GM12878 (cell line): ENCODE results near the gene CNNM1. TPM values are rescaled to one million over a fixed set of nuclear protein-coding genes. Genes with fewer than 3 reads are reported as not detected.
A peak's percentile ranks its signal among the peaks of the same experiment; 100 is the strongest.

Experiments used
- CEBPZ ChIP-seq: fragments of 150-350 bp; IDR thresholded peaks from 2 replicates; pipeline ENCODE4 v1.6.1; 2016; ENCODE audit warnings: low read depth, low read length
- CREB1 ChIP-seq: IDR thresholded peaks from 2 replicates; pipeline ENCODE4 v1.6.1; 2012; ENCODE audit warnings: low read depth, mild to moderate bottlenecking, inconsistent platforms
- E4F1 ChIP-seq: fragments of 450-650 bp; IDR thresholded peaks from 2 replicates; pipeline ENCODE4 v1.6.1; 2018; ENCODE audit warnings: borderline replicate concordance, mild to moderate bottlenecking; ENCODE audit not compliant: partially characterized antibody
- EGR1 ChIP-seq, 2 experiments: IDR thresholded peaks; 1 replicate in 1 of 2; 2 replicates in 1 of 2; pipeline ENCODE4 v1.6.1; 2011 to 2012; ENCODE audit warnings: low read depth in 2 of 2, low read length in 2 of 2, borderline replicate concordance in 1 of 2, mild to moderate bottlenecking in 1 of 2, moderate library complexity in 1 of 2
- IKZF1 ChIP-seq: fragments of 450-650 bp; conservative IDR thresholded peaks from 2 replicates; pipeline ENCODE4 v1.6.1; 2017; ENCODE audit warnings: antibody characterized with exemption, mild to moderate bottlenecking
- KLF5 ChIP-seq: fragments of 450-650 bp; IDR thresholded peaks from 2 replicates; pipeline ENCODE4 v1.6.1; 2014; ENCODE audit warnings: mild to moderate bottlenecking; ENCODE audit not compliant: partially characterized antibody
- MYB ChIP-seq: fragments of 150-350 bp; IDR thresholded peaks from 2 replicates; pipeline ENCODE4 v1.6.1; 2014; ENCODE audit warnings: mild to moderate bottlenecking, low read depth, low read length, borderline replicate concordance
- NKRF ChIP-seq: fragments of 450-650 bp; conservative IDR thresholded peaks from 2 replicates; pipeline ENCODE4 v1.6.1; 2017; ENCODE audit warnings: mild to moderate bottlenecking, moderate library complexity
- PAX8 ChIP-seq: fragments of 450-650 bp; IDR thresholded peaks from 2 replicates; pipeline ENCODE4 v1.6.1; 2017; ENCODE audit warnings: mild to moderate bottlenecking, moderate library complexity
- POLR2AphosphoS2 ChIP-seq: IDR thresholded peaks from 2 replicates; pipeline ENCODE4 v1.6.1; 2011; ENCODE audit warnings: low read depth, mild to moderate bottlenecking, low read length, improper control_type of control experiment, moderate library complexity
- SKIL ChIP-seq: fragments of 450-650 bp; IDR thresholded peaks from 2 replicates; pipeline ENCODE4 v1.6.1; 2017; ENCODE audit warnings: mild to moderate bottlenecking, low read depth, inconsistent platforms; ENCODE audit not compliant: poor library complexity, severe bottlenecking
- SREBF2 ChIP-seq: IDR thresholded peaks from 2 replicates; pipeline ENCODE4 v1.6.1; 2012; ENCODE audit warnings: mild to moderate bottlenecking, low read length
- TCF12 ChIP-seq: IDR thresholded peaks from 2 replicates; pipeline ENCODE4 v1.6.1; 2011; ENCODE audit warnings: low read depth, mild to moderate bottlenecking, low read length
- ZNF592 ChIP-seq: fragments of 450-650 bp; IDR thresholded peaks from 2 replicates; pipeline ENCODE4 v1.6.1; 2017; ENCODE audit warnings: mild to moderate bottlenecking, moderate library complexity
- polyA plus RNA-seq, 11 experiments: library from polyadenylated mRNA; depleted of rRNA in 4 of 11; unstranded in 6 of 11; stranded (reverse) in 5 of 11; fragments of >200 nt; fragmentation: Nextera tagmentation in 4 of 11; fragmentation: Illumina TruSeq in 1 of 11; extraction: Ambion mirVana in 4 of 11; extraction: Trizol in 1 of 11; gene quantifications; 1 replicate in 1 of 11; 2 replicates in 10 of 11; pipeline versions ENCODE4 v1.2.1 to v1.2.3, GENCODE V29; 2011 to 2016; ENCODE audit warnings: inconsistent platforms in 2 of 11, missing spikeins in 2 of 11, low read depth in 1 of 11
- total RNA-seq, 4 experiments: library from RNA; depleted of rRNA in 3 of 4; stranded (reverse); fragments of >200 nt in 3 of 4; fragmentation: Illumina TruSeq in 1 of 4; extraction: Trizol in 1 of 4; gene quantifications; 2 replicates each; pipeline versions ENCODE4 v1.2.1 to v1.2.3, GENCODE V29; 2013 to 2021

CNNM1 gene
- total and polyA plus RNA-seq, 10 of the 15 experiments (the other 5 are each of a cell fraction or from before 2014, with no cell fraction given): 0.01 TPM; not detected in 9

GRCh38 chr10:99430451-99431189 is 101.5 kb downstream of the CNNM1 start, which contains the start of gene GOT1 (continued):
- peak; percentile 69 for TF ChIP-seq SKIL
- peak; percentile 70 for TF ChIP-seq IKZF1
- TF ChIP-seq EGR1 (IDR thresholded peaks at IDR 0.05; ENCODE audit: borderline replicate concordance in 1 of 2, low read depth in 2 of 2, low read length in 2 of 2): peak in 1 of 2 experiments; percentile 92; a peak in 2 of 3 replicates
- TF ChIP-seq TCF12: 0 out of 2 replicates have a peak, but pooled peaks have one; percentile 31
- TF ChIP-seq MYB: no peak
- TF ChIP-seq ZNF592: no peak
- TF ChIP-seq CREB1: peak; percentile 92
- no peak for TF ChIP-seq PAX8
- TF ChIP-seq POLR2AphosphoS2: peak; percentile 46; the same call in 1 of the 2 replicates
- TF ChIP-seq SREBF2: peak; percentile 60
- TF ChIP-seq CEBPZ: peak; percentile 59
- peak; percentile 4 for TF ChIP-seq E4F1
- TF ChIP-seq KLF5: peak; percentile 11
- peak; percentile 70 for TF ChIP-seq NKRF
